Hematopoietic multipotent progenitor cell (in vitro differentiated cells): ENCODE results near the gene DMRTA2. TPM values are rescaled to one million over a fixed set of nuclear protein-coding genes. Genes with fewer than 3 reads are reported as not detected.
"Not testable (repeated sequence)": the region's sequence is repeated elsewhere in the genome, so short reads cannot be mapped to it uniquely, and the experiment has no call there.

ENCODE experiments used
- DNase-seq, 3 donors: peaks; one replicate each; pipeline ENCODE4 v3.0.0-alpha.2; 2011 to 2015; ENCODE audit warnings: low read depth in 2 of 3, low spot score in 2 of 3
- total RNA-seq: library from RNA; depleted of rRNA; stranded (reverse); fragments of >200 nt; gene quantifications from one replicate; pipeline ENCODE4 v1.2.3, GENCODE V29; 2012

DMRTA2 gene
- total RNA-seq, 1 donor, result not detected

DNA sequence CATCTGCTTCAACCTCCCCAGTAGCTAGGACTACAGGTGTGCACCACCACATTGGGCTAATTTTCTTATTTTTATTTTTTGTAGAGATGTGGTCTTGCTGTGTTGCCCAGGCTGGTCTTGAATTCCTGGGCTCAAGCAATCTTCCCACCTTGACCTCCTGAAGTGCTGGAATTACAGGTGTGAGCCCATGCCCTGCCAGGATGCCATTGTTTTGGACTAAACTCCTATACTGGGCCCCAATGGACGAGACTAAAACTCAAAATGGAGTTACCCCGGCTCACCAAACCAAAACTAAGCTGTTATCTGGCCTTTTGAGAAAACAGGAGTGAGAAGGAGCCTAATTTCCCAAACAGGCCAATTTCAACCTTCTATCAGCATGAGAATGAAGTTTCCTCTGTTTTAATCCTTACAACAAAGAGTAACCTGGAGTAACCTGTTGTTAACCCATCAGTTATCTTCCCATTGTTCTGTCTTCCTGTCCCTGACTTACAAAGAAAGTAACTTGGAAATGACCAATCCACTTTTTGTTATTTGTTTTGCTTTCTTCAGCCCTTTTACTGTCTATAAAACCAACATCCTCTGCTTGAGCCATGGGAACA, 29.6 kb downstream of the DMRTA2 start:
- no peak for DNase-seq

DNA sequence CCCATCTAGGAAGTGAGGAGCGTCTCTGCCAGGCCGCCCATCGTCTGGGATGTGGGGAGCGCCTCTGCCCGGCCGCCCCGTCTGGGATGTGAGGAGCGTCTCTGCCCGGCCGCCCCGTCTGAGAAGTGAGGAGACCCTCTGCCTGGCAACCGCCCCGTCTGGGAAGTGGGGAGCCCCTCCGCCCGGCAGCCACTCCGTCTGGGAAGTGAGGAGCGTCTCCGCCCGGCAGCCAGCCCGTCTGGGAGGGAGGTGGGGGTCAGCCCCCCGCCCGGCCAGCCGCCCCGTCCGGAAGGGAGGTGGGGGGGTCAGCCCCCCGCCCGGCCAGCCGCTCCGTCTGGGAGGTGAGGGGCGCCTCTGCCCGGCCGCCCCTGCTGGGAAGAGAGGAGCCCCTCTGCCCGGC, 41.7 kb downstream of the DMRTA2 start:
- not testable (repeated sequence) for DNase-seq

DNA sequence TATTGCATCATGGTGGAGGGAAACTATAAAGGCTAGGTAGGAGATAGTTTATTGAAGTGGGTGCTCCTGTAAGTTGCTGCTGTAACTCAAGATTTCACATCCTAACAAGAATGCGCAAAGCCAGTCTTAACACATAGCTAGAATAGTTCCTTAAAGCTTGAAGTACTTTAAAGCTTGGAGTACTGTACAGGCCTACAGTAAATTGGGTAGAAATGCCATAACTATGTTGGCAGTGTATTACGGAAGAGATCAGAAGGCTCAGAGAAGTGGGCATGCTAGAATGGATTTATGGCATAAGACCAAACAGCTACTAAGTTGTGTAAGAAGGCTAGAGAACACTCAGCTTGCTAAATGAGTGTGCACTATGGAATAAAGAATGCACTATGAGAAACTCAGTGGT, 44.5 kb downstream of the DMRTA2 start:
- no peak for DNase-seq

DNA sequence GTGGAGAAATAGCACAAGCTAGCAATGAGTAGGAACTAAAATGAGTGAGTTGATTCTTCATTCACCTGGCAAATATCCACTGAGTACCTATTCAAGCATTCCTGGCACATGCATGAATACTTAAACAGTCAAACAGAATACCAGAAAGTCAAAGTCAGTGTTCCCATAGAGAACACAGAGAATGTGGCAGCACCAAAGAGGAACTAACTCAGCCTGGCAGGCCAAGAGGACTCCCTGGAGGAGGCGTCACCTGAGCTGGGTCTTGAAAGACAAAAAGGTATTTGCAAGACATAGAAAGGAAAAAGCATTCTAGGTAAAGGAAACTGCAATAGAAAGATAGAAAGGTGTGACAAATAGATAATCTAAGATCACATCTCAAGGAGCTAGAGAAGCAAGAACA, 49.7 kb downstream of the DMRTA2 start:
- no peak for DNase-seq

DNA sequence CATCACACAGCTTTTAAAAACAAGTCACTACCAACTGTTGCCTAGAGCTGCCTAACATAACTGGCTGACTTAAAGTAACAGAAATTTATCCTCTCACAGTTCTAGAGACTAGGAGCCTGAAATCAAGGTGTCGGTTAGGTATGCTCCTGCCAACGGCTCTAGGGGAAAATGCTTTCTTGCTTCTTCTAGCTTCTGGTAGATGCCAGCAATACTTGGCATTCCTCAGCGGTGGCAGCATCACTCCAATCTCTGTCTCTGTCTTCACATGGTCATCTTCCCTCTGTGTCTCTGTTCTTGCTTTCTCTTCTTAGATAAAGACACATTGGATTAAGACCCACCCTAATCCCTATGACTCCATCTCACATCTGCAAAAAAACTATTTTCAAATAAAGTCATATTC, 51.5 kb downstream of the DMRTA2 start:
- no peak for DNase-seq

DNA sequence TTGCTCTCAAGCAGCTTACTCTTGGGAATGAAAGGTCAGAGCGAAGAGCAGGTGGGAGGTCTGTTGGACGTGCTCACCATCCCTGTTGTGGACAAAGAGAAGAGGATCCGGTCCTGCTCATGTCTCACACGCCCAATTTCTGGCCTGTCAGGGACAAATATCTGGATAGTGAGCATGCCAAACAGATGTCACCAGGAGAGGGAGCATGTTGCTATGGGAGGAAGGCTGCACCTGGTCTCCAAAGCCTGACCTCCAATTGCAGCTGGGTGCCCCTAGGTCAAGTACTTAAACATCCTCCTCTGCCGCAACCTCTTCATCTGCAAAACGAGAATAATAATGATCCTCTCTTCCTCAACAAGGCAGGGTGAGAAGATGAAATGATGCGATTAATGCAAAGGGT, 53.4 kb downstream of the DMRTA2 start:
- no peak for DNase-seq

DNA sequence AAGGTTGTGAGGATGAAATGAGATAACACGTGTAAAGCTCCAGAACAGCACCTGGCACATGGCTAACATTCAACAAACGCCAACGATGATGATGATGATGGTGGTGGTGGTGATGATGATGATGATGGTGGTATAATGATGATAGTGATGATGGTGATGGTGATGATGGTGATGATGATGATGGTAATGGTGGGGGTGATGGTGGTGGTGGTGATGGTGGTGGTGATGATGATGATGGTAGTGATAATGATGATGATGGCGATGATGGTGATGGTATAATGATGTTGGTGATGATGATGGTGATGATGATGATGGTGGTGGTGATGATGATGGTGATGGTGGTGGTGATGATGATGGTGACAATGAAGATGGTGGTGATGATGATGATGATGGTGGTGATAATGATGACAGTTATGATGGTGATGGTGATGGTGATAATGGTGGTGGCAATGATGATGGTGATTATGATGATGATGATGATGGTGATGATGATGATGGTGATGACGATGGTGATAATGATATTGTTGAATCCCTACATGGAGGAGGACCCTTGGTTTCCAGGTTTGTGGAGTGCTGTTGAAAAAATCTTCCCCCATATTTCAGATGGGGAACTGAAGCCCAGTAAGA, 54.1 kb downstream of the DMRTA2 start:
- DNase-seq, result no peak

DNA sequence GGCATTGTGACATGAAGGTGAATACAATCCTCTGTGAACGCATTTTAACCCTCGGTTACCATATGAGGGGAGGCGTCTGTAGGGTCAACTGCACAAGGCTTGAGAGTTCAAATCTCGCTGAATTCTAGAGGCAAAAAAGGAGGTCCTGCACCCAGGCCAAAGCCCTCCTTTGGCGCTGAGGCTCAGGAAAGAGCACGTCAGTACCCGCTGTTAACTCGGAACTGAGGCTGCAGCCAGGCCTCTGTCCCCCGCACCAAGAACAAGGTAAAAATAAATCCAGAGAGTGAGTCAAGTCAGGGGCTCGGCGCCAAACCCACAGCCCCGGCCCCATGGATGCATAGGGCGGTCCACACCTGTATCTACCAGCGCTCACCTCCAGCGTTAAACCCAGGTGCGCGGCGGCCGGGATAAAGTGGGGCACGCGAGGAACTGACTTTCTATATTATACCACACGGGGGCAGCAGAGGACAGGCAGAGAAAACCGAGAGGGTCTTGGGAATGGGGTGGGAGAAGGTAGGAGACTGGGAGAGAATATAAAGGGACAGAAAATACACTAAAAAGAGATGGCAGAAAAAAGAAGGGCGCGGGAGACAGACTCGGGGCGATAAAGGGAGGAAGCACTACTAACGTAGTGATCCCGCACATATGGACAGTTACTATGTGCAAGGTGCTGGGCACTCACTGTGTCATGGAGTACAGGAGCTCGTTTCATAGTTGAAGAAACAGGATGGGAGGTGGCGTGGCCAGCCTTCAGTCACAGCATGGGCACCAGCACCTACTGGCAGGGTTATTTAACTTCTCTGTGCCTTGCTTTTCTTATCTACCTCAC, 54.9 kb downstream of the DMRTA2 start:
- DNase-seq, result peak in 2 of 3 donors; percentile 22 to 44
